ENCODE data around the gene ZFC3H1. TPM values are rescaled to one million over a fixed set of nuclear protein-coding genes. Genes with fewer than 3 reads are reported as not detected.

The ZFC3H1 gene
- total and polyA plus RNA-seq, 12 donors: 6.9 to 26.5 (median 17.2) TPM

DNA sequence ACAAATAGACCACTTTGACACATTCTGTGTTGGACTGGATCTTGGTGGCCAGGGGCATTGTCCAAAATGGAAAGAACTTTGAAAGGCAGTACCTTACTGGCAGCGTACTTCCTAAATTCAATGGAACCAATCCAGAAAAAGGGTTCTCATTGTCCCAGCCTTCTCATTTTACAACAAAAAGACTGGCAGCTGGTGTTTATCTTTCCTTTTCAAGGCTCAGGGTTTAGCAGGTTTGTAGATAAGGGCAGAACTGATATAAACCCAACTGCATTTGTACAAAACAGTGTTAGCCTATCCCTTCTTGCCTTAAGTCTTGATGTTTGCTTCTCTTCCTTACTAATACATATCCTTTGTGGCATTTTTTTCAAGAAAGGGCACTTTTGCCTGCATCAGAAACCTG, 8.2 kb upstream of the ZFC3H1 start:
- Histone ChIP-seq H3K27ac (no peak overlapping the region), H3K27me3 (no peaks in the 10 kb centered on the region), H3K36me3 (peaks cover 0 to 7% (median 0%) of the 10 kb centered on the region in 9 donors), H3K4me1 (no peaks in the 10 kb centered on the region), H3K9me3 (no peaks in the 10 kb centered on the region), H3K4me3 (no peak overlapping the region)
- ATAC-seq: no peak
- intact Hi-C loops (cut with DNase I): no loop called here
- DNase-seq: no peak
- WGBS, 2 donors: 80 to 88% methylated on average over 1 of the region's 1 CpG
- TF ChIP-seq, protein P1, sequence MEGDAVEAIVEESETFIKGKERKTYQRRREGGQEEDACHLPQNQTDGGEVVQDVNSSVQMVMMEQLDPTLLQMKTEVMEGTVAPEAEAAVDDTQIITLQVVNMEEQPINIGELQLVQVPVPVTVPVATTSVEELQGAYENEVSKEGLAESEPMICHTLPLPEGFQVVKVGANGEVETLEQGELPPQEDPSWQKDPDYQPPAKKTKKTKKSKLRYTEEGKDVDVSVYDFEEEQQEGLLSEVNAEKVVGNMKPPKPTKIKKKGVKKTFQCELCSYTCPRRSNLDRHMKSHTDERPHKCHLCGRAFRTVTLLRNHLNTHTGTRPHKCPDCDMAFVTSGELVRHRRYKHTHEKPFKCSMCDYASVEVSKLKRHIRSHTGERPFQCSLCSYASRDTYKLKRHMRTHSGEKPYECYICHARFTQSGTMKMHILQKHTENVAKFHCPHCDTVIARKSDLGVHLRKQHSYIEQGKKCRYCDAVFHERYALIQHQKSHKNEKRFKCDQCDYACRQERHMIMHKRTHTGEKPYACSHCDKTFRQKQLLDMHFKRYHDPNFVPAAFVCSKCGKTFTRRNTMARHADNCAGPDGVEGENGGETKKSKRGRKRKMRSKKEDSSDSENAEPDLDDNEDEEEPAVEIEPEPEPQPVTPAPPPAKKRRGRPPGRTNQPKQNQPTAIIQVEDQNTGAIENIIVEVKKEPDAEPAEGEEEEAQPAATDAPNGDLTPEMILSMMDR (IDR thresholded peaks at IDR 0.05): no peak

DNA sequence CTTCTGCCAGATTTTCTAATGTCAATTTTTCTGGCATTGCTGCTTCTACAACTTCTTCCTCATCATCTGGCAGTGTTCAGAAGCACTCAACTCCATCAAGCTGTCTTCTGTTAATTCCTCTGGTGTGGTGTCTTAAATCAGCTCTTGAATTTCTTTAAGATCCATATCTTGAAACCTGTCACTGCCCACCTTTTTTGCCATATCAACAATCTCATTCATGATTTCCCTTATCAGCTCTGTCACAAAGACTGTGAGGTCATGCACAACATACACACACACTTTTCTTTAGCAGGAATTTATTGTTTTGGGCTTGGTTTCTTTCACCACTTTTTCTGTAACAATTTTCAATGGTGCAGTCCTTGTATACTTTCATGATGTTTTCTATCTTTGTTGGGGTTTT, 7.7 kb upstream of the ZFC3H1 start:
- DNase-seq (no peak), ATAC-seq (no peak)
- Histone ChIP-seq H3K36me3 (peaks cover 0 to 2% (median 0%) of the 10 kb centered on the region in 9 donors), H3K27ac (no peak overlapping the region), H3K9me3 (no peaks in the 10 kb centered on the region), H3K4me1 (no peaks in the 10 kb centered on the region), H3K4me3 (no peak overlapping the region), H3K27me3 (no peaks in the 10 kb centered on the region)
- TF ChIP-seq, protein P1 (IDR thresholded peaks at IDR 0.05): no peak
- intact Hi-C loops (cut with DNase I): no loop called here

DNA sequence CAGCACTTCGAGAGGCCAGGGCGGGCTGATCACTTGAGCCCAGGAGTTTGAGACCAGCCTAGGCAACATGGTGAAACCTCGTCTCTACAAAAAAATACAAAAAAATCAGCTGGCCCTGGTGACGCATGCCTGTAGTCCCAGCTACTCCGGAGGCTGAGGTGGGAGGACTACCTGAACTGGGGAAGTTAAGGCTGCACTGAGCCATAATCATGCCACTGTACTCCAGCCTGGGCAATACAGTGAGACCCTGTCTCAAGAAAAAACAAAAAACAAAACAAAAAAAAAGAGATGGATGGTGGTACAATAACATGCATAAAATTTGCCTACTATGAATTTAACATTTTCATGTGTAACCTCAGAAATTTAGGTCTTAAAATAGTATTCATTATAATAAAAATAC, 2.6 kb upstream of the ZFC3H1 start:
- H3K9me3 ChIP-seq: no peaks in the 10 kb centered on the region
- ATAC-seq: no peak
- peaks cover 0 to 6% (median 0%) of the 10 kb centered on the region in 9 donors for H3K36me3 ChIP-seq
- WGBS, 2 donors: 96 to 98% methylated on average over 5 of the region's 5 CpGs
- H3K27me3 ChIP-seq: no peaks in the 10 kb centered on the region
- H3K4me3 ChIP-seq: no peak overlapping the region
- intact Hi-C loops (cut with DNase I): loop anchor here in 3 of 10 donors (10.0 kb wide), 2 partner anchors 89 to 169 kb away; partner anchors contain the start of genes RAB21 (in 3 of the 3) and TBC1D15 (in 1 of the 3)
- no peak overlapping the region for H3K27ac ChIP-seq
- H3K4me1 ChIP-seq: peaks cover 0 to 23% (median 19%) of the 10 kb centered on the region in 9 donors
- no peak for DNase-seq
- TF ChIP-seq, protein P1 (IDR thresholded peaks at IDR 0.05): no peak

DNA sequence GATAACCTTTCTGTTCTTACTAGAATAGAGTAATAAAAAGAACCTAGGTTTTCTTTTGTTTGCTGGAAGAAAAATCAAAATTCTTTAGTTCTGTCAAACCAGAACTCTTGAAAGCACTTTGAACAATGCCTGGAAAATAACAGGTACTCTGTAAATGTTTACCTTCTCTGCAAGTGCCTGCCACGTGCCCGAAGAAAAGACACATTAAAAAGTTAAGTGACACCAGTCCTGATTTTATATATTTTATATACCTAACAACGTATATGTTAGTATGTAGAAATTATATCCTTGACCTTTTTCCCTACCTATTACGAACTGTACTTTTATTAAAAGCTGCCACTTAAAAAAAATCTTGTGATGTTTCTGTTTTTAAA, 1.4 kb upstream of the ZFC3H1 start:
- TF ChIP-seq, protein P1 (IDR thresholded peaks at IDR 0.05): no peak
- Histone ChIP-seq H3K27me3 (no peaks in the 10 kb centered on the region), H3K4me3 (peak overlapping the region; percentile 64 to 98 (median 85)), H3K36me3 (peaks cover 0 to 16% (median 0%) of the 10 kb centered on the region in 9 donors), H3K27ac (peak overlapping the region in 9 of 10 donors; percentile 82 to 98 (median 94)), H3K4me1 (peaks cover 0 to 34% (median 30%) of the 10 kb centered on the region in 9 donors), H3K9me3 (no peaks in the 10 kb centered on the region)
- no peak for ATAC-seq
- intact Hi-C loops (cut with DNase I): loop anchor here in 4 of 10 donors (2.0 to 10.0 kb wide), 4 partner anchors 20 to 170 kb away; partner anchors contain the start of genes RAB21 (in 3 of the 4), TBC1D15 (in 1 of the 4) and TMEM19 (in 1 of the 4)
- no peak for DNase-seq
- WGBS, 2 donors: 24 to 25% methylated on average over 4 of the region's 4 CpGs

Data from heart right ventricle (tissue), 16 donors.